GM12874 (cell line): ENCODE data around the gene ACVRL1.

Experiments used
- CTCF ChIP-seq: IDR thresholded peaks from 2 replicates; pipeline ENCODE4 v1.5.1; 2011; ENCODE audit warnings: low read depth, mild to moderate bottlenecking, control low read depth, low read length, moderate library complexity; ENCODE audit not compliant: insufficient read depth

Gene ACVRL1

GRCh38 chr12:51970904-51971646, 63.8 kb downstream of the ACVRL1 start:
- peak; percentile 73 for TF ChIP-seq CTCF

- TF ChIP-seq CTCF = no peak
These were observed 64.5 kb downstream of the ACVRL1 start for GRCh38 chr12:51971679-51972421.

- TF ChIP-seq CTCF = no peak
These were observed 65.1 kb downstream of the ACVRL1 start for GRCh38 chr12:51972422-51972812.

- TF ChIP-seq CTCF = no peak
These were observed 65.6 kb downstream of the ACVRL1 start for GRCh38 chr12:51972849-51973273.
